OCI-LY3 (cell line): ENCODE measurements around the gene CHMP3.

Experiments used
- CTCF ChIP-seq: fragments of 200-600, 300-600 bp; sonication (generic); IDR thresholded peaks from 2 replicates; pipeline ENCODE4 v1.5.1; 2014; ENCODE audit warnings: antibody characterized with exemption, low read length, low read depth
- EZH2phosphoT487 ChIP-seq: fragments of 200-600 bp; shearing (Covaris generic); IDR thresholded peaks from 2 replicates; pipeline ENCODE4 v1.6.1; 2018; ENCODE audit warnings: antibody characterized with exemption, mixed run types, low read depth

DNA sequence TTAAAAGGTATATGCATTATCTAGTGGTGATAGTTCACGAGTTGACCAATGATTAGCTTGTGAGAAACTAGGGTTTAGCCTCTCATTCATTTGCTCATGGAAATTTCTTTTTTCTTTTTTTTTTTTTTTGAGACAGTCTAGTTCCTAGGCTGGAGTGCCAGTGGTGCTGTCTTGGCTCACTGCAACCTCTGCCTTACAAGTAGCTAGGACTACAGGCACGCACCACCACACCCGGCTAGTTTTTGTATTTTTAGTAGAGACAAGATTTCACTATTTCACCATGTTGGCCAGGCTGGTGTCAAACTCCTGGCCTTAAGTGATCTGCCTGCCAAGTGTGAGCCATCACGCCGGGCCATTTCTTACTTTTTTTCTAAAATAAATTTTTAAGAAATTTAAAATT lies 108.1 kb downstream of the CHMP3 start:
- no peak for TF ChIP-seq CTCF
- TF ChIP-seq EZH2phosphoT487, result no peak
